ENCODE results near the gene ZDHHC13. TPM values are rescaled to one million over a fixed set of nuclear protein-coding genes. Genes with fewer than 3 reads are reported as not detected.

The ZDHHC13 gene
- total and polyA plus RNA-seq, 10 donors, result 8.2 to 20.4 (median 12.3) TPM

GRCh38 chr11:19176629-19177186 is 59.7 kb downstream of the ZDHHC13 start:
- intact Hi-C loops (cut with DNase I; ENCODE audit: low total_unique reads), result no loop called here
- no peak overlapping the region for H3K4me3 ChIP-seq
- no peaks in the 10 kb centered on the region for H3K4me1 ChIP-seq
- peaks cover 0 to 64% (median 29%) of the 10 kb centered on the region in 6 donors for H3K36me3 ChIP-seq
- WGBS, 5 donors, result 67 to 79% (median 70%) methylated on average over 2 of the region's 2 CpGs
- no peak for TF ChIP-seq CTCF (IDR thresholded peaks at IDR 0.05 in 8 of 11, conservative IDR thresholded peaks at IDR 0.05 in 3 of 11)
- TF ChIP-seq POLR2A (IDR thresholded peaks at IDR 0.05), result no peak
- no peak for TF ChIP-seq POLR2AphosphoS5 (IDR thresholded peaks at IDR 0.05)
- H3K27ac ChIP-seq, result no peak overlapping the region
- no peaks in the 10 kb centered on the region for H3K27me3 ChIP-seq (replicated peaks in 1 of 7)
- DNase-seq, result no peak
- no peaks in the 10 kb centered on the region for H3K9me3 ChIP-seq

- Histone ChIP-seq H3K27me3 (replicated peaks in 1 of 7) (no peaks in the 10 kb centered on the region), H3K9me3 (no peaks in the 10 kb centered on the region), H3K36me3 (peaks cover 0 to 18% (median 5%) of the 10 kb centered on the region in 6 donors), H3K4me3 (no peak overlapping the region), H3K27ac (no peak overlapping the region), H3K4me1 (no peaks in the 10 kb centered on the region)
- DNase-seq, result no peak
- intact Hi-C loops (cut with DNase I; ENCODE audit: low total_unique reads), result no loop called here
- 68 to 84% (median 77%) methylated on average over 5 of the region's 5 CpGs for WGBS, 5 donors
- TF ChIP-seq POLR2AphosphoS5 (IDR thresholded peaks at IDR 0.05) (no peak), CTCF (IDR thresholded peaks at IDR 0.05 in 8 of 11, conservative IDR thresholded peaks at IDR 0.05 in 3 of 11) (no peak), POLR2A (IDR thresholded peaks at IDR 0.05) (no peak)
Observed at GRCh38 chr11:19181531-19182261, 64.7 kb downstream of the ZDHHC13 start.

- Histone ChIP-seq H3K36me3 (peaks cover 0 to 4% (median 0%) of the 10 kb centered on the region in 6 donors), H3K9me3 (no peaks in the 10 kb centered on the region), H3K4me3 (no peak overlapping the region), H3K4me1 (no peaks in the 10 kb centered on the region), H3K27me3 (replicated peaks in 1 of 7) (no peaks in the 10 kb centered on the region), H3K27ac (no peak overlapping the region)
- no peak for TF ChIP-seq POLR2A (IDR thresholded peaks at IDR 0.05)
- TF ChIP-seq POLR2AphosphoS5 (IDR thresholded peaks at IDR 0.05), result no peak
- TF ChIP-seq CTCF (IDR thresholded peaks at IDR 0.05 in 8 of 11, conservative IDR thresholded peaks at IDR 0.05 in 3 of 11), result no peak
- intact Hi-C loops (cut with DNase I; ENCODE audit: low total_unique reads), result no loop called here
- no peak for DNase-seq
- WGBS, 5 donors, result 89 to 93% (median 92%) methylated on average over 7 of the region's 7 CpGs
Observed at GRCh38 chr11:19183646-19184045, 66.7 kb downstream of the ZDHHC13 start.

GRCh38 chr11:19185036-19185435 is 68.1 kb downstream of the ZDHHC13 start:
- intact Hi-C loops (cut with DNase I; ENCODE audit: low total_unique reads), result no loop called here
- Histone ChIP-seq H3K36me3 (peaks cover 0 to 2% (median 0%) of the 10 kb centered on the region in 6 donors), H3K4me1 (no peaks in the 10 kb centered on the region), H3K27ac (no peak overlapping the region), H3K9me3 (no peaks in the 10 kb centered on the region), H3K27me3 (replicated peaks in 1 of 7) (no peaks in the 10 kb centered on the region), H3K4me3 (no peak overlapping the region)
- DNase-seq, result no peak
- 77 to 89% (median 79%) methylated on average over 2 of the region's 2 CpGs for WGBS, 5 donors
- TF ChIP-seq POLR2AphosphoS5 (IDR thresholded peaks at IDR 0.05), result no peak
- TF ChIP-seq POLR2A (IDR thresholded peaks at IDR 0.05), result no peak
- TF ChIP-seq CTCF (IDR thresholded peaks at IDR 0.05 in 8 of 11, conservative IDR thresholded peaks at IDR 0.05 in 3 of 11), result no peak

Data from spleen (tissue), 11 donors.